Fibroblast of skin of right quadriceps (primary cell): Measurements from ENCODE around the gene RAB3IL1.

Experiments used
- DNase-seq: peaks from one replicate; pipeline ENCODE4 v3.0.0-alpha.2; 2013

RAB3IL1 gene

GRCh38 chr11:61862714-61863547 lies 54.4 kb downstream of the RAB3IL1 start:
- no peak for DNase-seq

- no peak for DNase-seq
Measured at GRCh38 chr11:61861634-61862033, 55.7 kb downstream of the RAB3IL1 start.

- DNase-seq: peak; percentile 23
Measured at GRCh38 chr11:61860054-61860903, 57.1 kb downstream of the RAB3IL1 start.

- DNase-seq: no peak
Measured at GRCh38 chr11:61855939-61856680, 61.3 kb downstream of the RAB3IL1 start.

- DNase-seq: no peak
Measured at GRCh38 chr11:61854966-61855714, 62.2 kb downstream of the RAB3IL1 start.

GRCh38 chr11:61854206-61854895 lies 63.0 kb downstream of the RAB3IL1 start:
- DNase-seq: no peak

GRCh38 chr11:61853698-61854169 lies 63.6 kb downstream of the RAB3IL1 start:
- no peak for DNase-seq

GRCh38 chr11:61851900-61852295 lies 65.5 kb downstream of the RAB3IL1 start:
- no peak for DNase-seq

GRCh38 chr11:61851113-61851899 lies 66.1 kb downstream of the RAB3IL1 start:
- no peak for DNase-seq

GRCh38 chr11:61850687-61851086 lies 66.7 kb downstream of the RAB3IL1 start:
- DNase-seq: no peak

- no peak for DNase-seq
Measured at GRCh38 chr11:61848631-61849030, 68.7 kb downstream of the RAB3IL1 start.

GRCh38 chr11:61847914-61848581 lies 69.3 kb downstream of the RAB3IL1 start:
- DNase-seq: no peak
